HG03571 (cell line): ENCODE results near the gene ABL1.

Source experiments
- ATAC-seq: cut with Tn5 transposase; IDR thresholded peaks from one replicate; pipeline ENCODE4 v1.9.1; 2021; ENCODE audit not compliant: unreplicated experiment

ABL1 gene

GRCh38 chr9:130913599-130914416, 78.8 kb downstream of the ABL1 start:
- ATAC-seq, result no peak

- ATAC-seq, result no peak
These were observed 79.5 kb downstream of the ABL1 start for GRCh38 chr9:130914417-130915095.

- ATAC-seq, result no peak
These were observed 80.0 kb downstream of the ABL1 start for GRCh38 chr9:130915096-130915447.

DNA sequence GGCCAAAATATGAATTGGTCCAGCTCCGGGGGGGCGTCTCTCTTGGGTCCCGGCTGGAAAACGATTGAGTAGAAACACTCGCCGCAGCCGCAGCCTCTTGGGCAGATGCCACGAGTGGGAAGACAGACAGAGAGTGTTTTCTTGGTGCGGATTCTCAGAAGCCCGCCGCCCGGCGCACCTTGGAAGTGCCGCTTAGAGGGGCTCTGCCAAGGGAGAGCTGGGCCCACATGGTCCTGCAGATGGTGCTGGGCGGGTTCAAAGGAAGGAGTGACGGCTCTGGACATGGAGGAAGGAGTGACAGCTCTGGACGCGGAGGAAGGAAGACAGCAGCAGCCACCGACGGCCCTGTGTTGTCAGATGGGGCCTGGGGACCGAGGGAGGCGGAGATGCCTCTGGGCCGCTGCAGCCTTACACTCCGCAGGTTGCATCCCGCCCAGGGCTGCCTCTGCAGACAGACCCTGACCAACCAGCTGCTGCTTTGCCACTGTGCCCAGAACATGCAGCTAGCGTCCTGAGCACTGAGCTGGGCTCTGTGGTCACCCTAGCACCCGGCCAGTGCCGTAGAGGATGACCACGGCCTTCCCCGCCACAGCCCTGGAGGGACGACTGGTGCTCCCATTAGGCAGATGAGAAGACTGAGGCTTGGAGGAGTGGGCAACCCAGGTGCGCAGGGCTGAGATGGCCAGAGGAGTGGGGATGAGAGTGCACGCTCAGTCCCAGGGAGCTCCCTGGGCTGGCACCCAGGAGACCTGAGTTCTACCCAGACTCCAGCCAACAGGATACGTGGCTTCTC, 82.3 kb downstream of the ABL1 start:
- no peak for ATAC-seq

DNA sequence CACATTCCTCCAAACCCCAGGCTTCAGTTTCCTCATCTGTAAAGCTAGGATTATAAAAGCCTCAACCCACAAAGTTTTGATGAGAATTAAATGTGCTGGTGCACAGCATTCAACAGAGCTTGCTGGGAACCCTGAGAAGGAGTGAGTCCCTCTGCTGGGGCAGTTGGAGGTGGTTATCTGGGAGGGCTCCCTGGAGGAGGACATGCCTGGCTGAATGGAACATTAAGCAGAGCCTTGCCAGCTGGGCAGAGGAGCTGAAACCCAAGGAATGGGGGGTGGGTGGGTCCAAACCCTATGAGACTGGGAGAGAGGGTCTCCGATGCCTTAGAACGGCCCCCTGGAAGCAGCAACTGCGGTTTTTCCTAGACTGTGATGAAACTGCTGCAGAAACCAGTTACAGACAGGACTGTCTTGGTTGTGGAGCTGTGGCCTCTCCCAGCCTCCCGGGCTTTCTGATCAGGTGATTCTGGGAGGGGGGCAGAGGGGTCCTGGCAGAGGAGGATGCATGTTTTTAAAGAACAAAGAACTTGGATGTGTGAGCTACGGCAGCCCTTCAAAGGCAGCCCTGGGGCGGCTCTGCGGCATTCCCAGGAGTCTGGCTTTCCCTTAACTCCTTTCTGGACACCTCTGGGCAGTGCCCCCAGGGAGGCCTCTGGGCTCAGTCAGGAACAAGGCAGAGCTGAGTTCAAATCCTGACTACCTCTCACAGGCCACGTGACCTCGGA, 83.2 kb downstream of the ABL1 start:
- ATAC-seq, result no peak

DNA sequence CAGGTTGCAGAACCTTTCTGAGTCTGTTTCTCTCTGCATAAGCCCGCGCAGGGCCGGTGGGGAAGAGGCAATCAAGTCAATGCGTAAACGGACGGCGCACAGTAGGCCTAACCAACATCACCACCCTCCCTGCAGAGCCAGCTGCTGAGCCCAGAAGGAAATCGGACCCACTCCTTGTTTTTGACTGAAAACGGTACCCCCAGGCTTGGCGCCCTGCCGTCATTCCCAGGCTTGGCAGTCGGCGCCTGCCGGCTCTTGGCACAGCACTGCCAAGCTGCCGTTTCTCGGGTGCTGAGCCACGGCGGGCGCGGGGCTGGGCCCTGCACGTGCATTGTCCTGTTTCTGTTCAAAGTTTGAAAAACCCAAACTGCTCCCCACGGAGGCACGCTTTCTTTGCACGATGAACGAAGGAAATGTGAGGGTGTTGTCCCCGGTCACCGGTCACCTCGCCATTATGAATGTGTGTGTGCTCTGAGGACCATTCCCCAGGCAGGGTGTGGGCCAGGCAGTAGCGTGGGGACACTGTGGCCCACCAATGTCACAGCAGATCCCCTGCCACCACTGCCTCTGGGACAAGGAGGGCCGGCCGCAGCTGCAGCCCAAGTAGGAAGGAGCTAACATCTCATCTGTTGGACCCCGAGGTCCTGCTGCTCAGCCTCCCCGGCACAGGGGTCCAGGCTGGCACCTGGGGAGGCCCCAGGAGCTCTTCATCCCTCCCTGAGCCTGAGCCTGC, 83.9 kb downstream of the ABL1 start:
- ATAC-seq, result no peak

DNA sequence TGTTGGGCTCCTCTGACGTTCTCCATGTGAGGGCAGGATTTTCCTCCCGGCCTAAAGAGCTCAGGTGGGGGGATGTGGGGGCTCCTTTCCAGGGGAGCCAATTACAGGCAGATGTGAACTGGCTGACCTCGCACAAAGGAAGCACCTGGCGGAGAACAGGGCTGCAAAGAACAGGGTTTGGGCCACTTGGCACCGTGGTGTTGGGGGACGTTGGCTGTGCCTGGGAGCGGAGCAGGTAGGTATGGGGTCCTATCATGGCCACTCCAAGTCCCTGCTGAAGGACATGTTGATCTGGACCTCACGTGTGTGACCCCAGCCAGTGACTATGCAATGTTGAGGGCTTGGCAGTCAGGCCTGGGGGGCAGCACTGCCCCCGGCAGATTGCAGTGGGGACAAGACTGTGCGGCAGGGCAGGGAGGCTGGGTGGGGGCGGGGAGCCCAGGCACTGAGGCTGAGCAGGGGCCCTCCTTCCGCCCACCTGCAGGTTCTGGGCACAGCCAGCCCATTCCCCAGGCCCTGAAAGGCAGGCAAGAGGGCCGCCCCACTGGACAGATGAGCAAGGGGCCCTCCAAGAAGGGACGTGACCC, 84.6 kb downstream of the ABL1 start:
- ATAC-seq, result no peak

DNA sequence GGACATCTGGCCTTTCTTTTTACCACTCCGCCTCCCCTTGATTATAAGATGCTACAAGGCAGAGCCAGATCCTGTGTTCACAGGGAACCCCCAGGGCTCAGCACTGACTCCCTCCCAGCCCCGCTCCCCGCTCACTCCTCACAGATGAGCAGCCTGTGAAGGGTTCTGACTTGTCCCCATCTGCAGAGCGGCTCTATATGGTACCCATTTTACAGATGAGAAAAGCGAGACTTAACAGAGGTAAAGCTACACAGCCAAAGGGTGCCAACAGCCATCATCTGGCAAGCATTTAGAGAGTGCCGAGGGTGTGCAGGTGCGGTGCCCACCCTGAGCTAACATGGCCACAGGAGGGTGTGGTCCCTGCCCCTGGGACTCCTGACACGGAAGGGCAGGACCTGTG, 85.2 kb downstream of the ABL1 start:
- no peak for ATAC-seq

GRCh38 chr9:130920762-130921299, 85.8 kb downstream of the ABL1 start:
- ATAC-seq, result no peak

DNA sequence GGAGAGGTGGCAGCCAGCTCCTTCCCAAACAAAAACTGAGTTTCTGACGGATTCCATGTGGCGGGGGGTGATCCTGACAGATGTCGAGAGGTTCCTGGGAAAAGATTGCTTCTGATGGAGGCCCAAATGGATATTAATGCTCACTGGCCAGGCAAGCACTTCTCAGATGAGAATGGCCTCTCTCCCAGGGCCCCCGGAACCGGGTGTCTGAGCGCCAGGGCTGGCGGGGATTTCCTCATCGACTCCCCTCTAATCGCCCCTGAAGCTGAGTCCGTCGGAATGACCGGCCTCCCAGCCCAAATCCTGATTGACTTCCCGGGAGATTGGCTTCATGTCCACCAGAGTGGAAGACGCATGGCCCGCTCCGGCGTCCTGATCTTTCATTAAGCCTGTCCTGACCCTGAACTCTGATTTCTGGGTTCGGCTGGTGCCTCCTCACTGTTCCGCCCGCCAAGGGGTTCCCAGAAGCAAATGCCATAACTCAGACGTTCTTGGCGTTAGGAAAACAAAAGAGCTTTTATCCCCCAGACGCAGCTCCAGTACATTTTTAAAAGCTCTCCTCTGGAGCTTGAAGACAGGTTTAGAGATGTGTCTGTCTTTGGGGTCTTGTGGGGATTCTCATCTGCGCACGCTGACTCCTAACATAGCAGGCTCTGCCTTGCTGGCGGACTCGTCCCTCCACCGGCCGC, 86.4 kb downstream of the ABL1 start:
- ATAC-seq, result no peak

DNA sequence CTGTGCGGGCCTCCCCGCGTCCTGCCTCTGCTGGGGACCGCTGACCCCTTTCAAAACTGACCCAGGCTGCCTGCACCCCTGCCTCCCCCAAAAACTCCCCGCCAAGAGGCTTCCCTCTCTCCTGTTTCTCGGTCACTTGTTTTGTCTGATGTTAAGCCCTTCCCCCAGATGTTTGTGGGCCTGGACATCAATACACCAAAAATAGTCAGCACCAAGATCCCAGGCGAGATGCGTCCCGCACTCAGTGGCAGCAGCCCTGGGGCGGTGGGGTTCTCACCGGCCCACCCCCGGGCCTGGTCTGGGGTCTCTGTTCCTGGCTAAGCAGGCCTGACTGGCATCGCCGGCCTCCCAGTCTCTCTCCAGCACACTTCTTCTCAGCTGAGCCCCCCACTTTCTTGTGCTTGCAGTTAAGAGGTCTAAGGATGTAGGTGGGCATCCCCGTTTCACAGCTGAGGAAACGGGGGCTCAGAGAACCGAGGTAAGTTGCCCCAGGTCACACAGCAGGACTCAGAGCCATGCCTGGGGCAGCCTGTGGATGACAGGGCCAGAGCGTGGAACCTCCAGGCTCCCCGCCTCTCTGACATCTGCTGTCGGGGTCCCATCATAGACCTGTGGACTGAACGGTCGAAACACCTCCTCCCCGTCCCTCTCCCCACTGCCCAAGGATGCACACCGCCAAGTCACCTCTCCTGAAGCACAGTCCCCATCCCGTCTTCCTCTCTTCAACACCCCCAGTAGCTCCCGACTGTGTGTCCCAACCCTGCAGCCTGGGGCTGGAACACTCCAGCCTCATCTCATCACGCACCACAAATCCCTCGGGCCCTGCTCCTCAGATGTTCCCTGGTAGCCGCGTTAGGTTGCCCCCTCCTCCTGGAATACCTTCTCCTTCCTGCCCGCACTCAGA, 87.2 kb downstream of the ABL1 start:
- ATAC-seq, result no peak

DNA sequence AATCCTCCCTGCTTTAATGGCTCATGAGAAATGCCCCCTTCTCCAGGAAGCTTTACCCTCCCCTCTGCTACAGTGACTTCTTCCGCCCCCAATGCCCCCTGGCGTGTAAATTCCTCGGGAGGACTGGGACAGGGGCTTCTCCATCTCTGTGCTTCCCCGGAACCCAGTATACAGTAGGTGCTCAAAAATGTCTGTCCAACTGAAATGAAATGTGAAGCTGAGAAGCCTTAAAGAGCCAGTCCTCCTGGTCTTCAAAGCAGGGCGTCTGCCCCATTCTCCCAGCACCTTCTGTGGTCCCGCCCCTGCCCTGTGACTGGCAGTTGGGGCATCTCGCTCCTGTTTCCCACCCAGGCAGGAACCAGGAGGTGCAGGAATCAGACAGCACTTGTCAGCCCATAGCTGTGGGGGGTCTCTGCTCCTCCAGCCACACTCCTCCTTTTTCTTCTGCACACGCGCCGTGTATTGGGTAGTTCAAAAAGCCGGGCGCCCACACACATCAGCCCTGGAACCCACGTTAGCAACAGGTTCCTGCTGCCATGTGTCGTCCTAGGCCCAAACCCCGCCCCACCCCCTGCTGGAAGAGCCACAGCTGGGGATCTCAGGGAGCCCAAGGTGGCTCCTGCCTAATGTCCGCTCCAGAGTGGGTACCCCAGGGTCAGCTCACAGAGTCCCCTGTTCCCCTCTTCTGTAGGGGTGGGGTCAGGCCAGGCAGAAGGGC, 88.0 kb downstream of the ABL1 start:
- no peak for ATAC-seq

- ATAC-seq, result no peak
These were observed 88.8 kb downstream of the ABL1 start for GRCh38 chr9:130923611-130924447.

DNA sequence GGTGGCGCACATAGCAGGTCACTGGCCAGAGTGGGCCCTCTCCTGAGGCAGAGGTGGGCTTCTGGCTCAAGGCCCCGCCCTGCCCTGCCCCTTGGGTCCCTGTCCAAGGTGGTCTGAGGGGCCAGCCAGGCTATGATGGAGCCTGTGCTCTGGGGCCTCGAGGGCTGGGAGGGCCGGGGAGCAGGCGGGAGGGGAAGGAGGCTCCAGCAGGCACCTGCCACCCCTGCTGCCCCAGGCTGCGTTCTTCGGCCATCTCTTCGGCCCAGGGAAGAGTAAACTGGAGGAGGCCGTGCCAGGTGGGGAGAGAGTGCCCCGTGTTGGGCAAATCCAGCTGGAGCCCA, 89.4 kb downstream of the ABL1 start:
- ATAC-seq, result no peak

- ATAC-seq, result no peak
These were observed 90.1 kb downstream of the ABL1 start for GRCh38 chr9:130925050-130925678.

DNA sequence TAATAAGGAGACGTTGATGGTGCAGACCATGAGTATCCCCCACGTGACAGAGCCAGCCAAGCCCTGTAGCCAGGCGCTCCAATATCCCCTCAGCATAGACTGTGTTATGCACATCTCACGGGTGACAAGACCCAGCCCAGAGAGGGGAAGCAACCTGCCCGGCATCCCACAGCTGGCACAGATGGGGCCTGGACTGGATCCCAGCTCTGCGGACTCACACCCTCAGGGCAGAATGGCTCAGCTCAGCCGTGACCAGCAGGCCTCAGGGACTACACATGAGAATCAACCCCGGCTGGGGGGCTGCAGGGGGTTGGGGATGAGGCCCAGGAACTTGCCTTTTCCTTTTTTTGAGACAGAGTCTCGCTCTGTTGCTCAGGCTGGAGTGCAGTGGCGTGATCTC, 92.3 kb downstream of the ABL1 start:
- ATAC-seq, result no peak
